MM.1S (cell line): ENCODE measurements around the gene ARHGEF11.

Experiments used
- EZH2 ChIP-seq: fragments of 300-600 bp; sonication (generic); optimal IDR thresholded peaks from 2 replicates; pipeline ENCODE3; 2017; ENCODE audit warnings: low read depth, mild to moderate bottlenecking, antibody characterized with exemption, low read length, mixed read lengths
- EZH2phosphoT487 ChIP-seq: fragments of 300-600 bp; sonication (generic); IDR thresholded peaks from 2 replicates; pipeline ENCODE4 v1.6.1; 2018; ENCODE audit warnings: antibody characterized with exemption, low read length
- TF ChIP-seq, protein P1 (sequence below): fragments of 300-600 bp; sonication (generic); IDR thresholded peaks from 2 replicates; pipeline ENCODE4 v1.5.1; 2016; ENCODE audit warnings: antibody characterized with exemption, low read length, mixed read lengths

DNA sequence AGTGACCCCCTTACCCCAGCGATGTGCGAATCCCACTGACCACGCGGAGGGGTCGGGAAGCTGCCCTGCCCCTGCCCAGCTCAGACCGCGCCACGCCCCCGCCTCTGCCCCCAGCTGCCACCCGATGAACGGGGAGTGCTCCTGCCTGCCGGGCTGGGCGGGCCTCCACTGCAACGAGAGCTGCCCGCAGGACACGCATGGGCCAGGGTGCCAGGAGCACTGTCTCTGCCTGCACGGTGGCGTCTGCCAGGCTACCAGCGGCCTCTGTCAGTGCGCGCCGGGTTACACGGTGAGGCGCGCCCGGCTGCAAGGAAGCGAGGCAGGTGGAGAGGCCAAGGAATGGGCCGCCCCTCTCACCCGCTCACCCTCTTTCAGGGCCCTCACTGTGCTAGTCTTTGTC is 137.0 kb downstream of the ARHGEF11 start:
- TF ChIP-seq, protein P1, sequence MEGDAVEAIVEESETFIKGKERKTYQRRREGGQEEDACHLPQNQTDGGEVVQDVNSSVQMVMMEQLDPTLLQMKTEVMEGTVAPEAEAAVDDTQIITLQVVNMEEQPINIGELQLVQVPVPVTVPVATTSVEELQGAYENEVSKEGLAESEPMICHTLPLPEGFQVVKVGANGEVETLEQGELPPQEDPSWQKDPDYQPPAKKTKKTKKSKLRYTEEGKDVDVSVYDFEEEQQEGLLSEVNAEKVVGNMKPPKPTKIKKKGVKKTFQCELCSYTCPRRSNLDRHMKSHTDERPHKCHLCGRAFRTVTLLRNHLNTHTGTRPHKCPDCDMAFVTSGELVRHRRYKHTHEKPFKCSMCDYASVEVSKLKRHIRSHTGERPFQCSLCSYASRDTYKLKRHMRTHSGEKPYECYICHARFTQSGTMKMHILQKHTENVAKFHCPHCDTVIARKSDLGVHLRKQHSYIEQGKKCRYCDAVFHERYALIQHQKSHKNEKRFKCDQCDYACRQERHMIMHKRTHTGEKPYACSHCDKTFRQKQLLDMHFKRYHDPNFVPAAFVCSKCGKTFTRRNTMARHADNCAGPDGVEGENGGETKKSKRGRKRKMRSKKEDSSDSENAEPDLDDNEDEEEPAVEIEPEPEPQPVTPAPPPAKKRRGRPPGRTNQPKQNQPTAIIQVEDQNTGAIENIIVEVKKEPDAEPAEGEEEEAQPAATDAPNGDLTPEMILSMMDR: no peak
- TF ChIP-seq EZH2 (no peak), EZH2phosphoT487 (no peak)
